T-helper 1 cell treated with Interleukin-12 subunit alpha and Interleukin-12 subunit beta and Interleukin-4 antibody, amounts not matched to agents 30 ng/mL and 1 ng/mL, for 36 hours (primary cell): ENCODE data around the gene CA10. TPM values are rescaled to one million over a fixed set of nuclear protein-coding genes. Genes with fewer than 3 reads are reported as not detected.

Source experiments
- intact Hi-C: fragments of 100-400 bp; cut with micrococcal nuclease; formaldehyde crosslinking; loops from one replicate; pipeline ENCODE4 v1.15.1; 2024
- total RNA-seq: library from RNA; stranded (reverse); gene quantifications from 2 replicates; pipeline ENCODE4 v1.2.3, GENCODE V29; 2022

The CA10 gene
- total RNA-seq, 1 donor from 2014 or later, result not detected

- intact Hi-C loops, result no loop called here
Measured at GRCh38 chr17:51734462-51734861, 424.1 kb downstream of the CA10 start.

- intact Hi-C loops, result no loop called here
Measured at GRCh38 chr17:51733166-51733565, 425.3 kb downstream of the CA10 start.

GRCh38 chr17:51731941-51732722, 426.4 kb downstream of the CA10 start:
- intact Hi-C loops, result no loop called here

- intact Hi-C loops, result no loop called here
Measured at GRCh38 chr17:51730303-51731050, 428.0 kb downstream of the CA10 start.

GRCh38 chr17:51725185-51725584, 433.3 kb downstream of the CA10 start:
- intact Hi-C loops, result loop anchor here (10.0 kb wide), 1 partner anchor 60 kb away; no protein-coding TSS in a partner anchor

GRCh38 chr17:51724043-51724580, 434.4 kb downstream of the CA10 start:
- intact Hi-C loops, result loop anchor here (10.0 kb wide), 1 partner anchor 61 kb away; no protein-coding TSS in a partner anchor

- intact Hi-C loops, result loop anchor here (10.0 kb wide), 1 partner anchor 62 kb away; no protein-coding TSS in a partner anchor
Measured at GRCh38 chr17:51722994-51723393, 435.5 kb downstream of the CA10 start.

GRCh38 chr17:51721730-51722129, 436.8 kb downstream of the CA10 start:
- intact Hi-C loops, result loop anchor here (10.0 kb wide), 1 partner anchor 63 kb away; no protein-coding TSS in a partner anchor

- intact Hi-C loops, result loop anchor here (10.0 kb wide), 1 partner anchor 64 kb away; no protein-coding TSS in a partner anchor
Measured at GRCh38 chr17:51720439-51720838, 438.1 kb downstream of the CA10 start.

GRCh38 chr17:51718983-51719382, 439.5 kb downstream of the CA10 start:
- intact Hi-C loops, result no loop called here

- intact Hi-C loops, result no loop called here
Measured at GRCh38 chr17:51711581-51711980, 446.9 kb downstream of the CA10 start.

GRCh38 chr17:51710634-51710979, 447.9 kb downstream of the CA10 start:
- intact Hi-C loops, result no loop called here

- intact Hi-C loops, result no loop called here
Measured at GRCh38 chr17:51709694-51710633, 448.6 kb downstream of the CA10 start.

- intact Hi-C loops, result no loop called here
Measured at GRCh38 chr17:51707216-51707615, 451.3 kb downstream of the CA10 start.

- intact Hi-C loops, result no loop called here
Measured at GRCh38 chr17:51706093-51706492, 452.4 kb downstream of the CA10 start.

- intact Hi-C loops, result no loop called here
Measured at GRCh38 chr17:51703361-51704341, 454.9 kb downstream of the CA10 start.

- intact Hi-C loops, result no loop called here
Measured at GRCh38 chr17:51702963-51703360, 455.6 kb downstream of the CA10 start.

- intact Hi-C loops, result no loop called here
Measured at GRCh38 chr17:51701501-51701900, 457.0 kb downstream of the CA10 start.

GRCh38 chr17:51700011-51700760, 458.3 kb downstream of the CA10 start:
- intact Hi-C loops, result no loop called here
